SK-N-MC (cell line): Measurements from ENCODE around the gene FOXO6.

ENCODE experiments used
- EZH2 ChIP-seq: fragments of 200-600 bp; sonication (generic); IDR thresholded peaks from one replicate; pipeline ENCODE4 v1.6.1; 2017; ENCODE audit warnings: antibody characterized with exemption
- FOXP2 ChIP-seq: optimal IDR thresholded peaks from 2 replicates; pipeline ENCODE3; 2011; ENCODE audit warnings: mild to moderate bottlenecking, moderate library complexity; ENCODE audit not compliant: insufficient read depth; ENCODE audit errors: extremely low read length, control extremely low read depth
- POLR2AphosphoS5 ChIP-seq: IDR thresholded peaks from 2 replicates; pipeline ENCODE4 v1.6.1; 2012; ENCODE audit warnings: mild to moderate bottlenecking, low read depth, low read length, borderline replicate concordance

GRCh38 chr1:41400225-41400624 lies 39.0 kb downstream of the FOXO6 start:
- no peak for TF ChIP-seq EZH2
- no peak for TF ChIP-seq POLR2AphosphoS5
- TF ChIP-seq FOXP2, result no peak
